ENCODE results near the gene IGF1R. TPM values are rescaled to one million over a fixed set of nuclear protein-coding genes. Genes with fewer than 3 reads are reported as not detected.

The IGF1R gene
- total and polyA plus RNA-seq, 4 donors: 17.6 to 34.8 (median 21.0) TPM

GRCh38 chr15:98853161-98853560 lies 204.8 kb downstream of the IGF1R start:
- H3K36me3 ChIP-seq (ENCODE audit: control insufficient read depth, insufficient read depth, low read length): no peaks in the 10 kb centered on the region
- 1% methylated on average over 8 of the region's 8 CpGs for WGBS (ENCODE audit: insufficient coverage)
- H3K4me1 ChIP-seq (ENCODE audit: control insufficient read depth, insufficient read depth, low read length): peaks cover 44% of the 10 kb centered on the region
- no peaks in the 10 kb centered on the region for H3K27me3 ChIP-seq (ENCODE audit: control insufficient read depth, insufficient read depth, low read length)
- DNase-seq (ENCODE audit: low read depth in 4 of 6, low spot score in 6 of 6): peak; percentile 84 to 98 (median 91)
- peak overlapping the region; percentile 96 for H3K27ac ChIP-seq (ENCODE audit: low read depth, low read length)
- H3K9me3 ChIP-seq (ENCODE audit: control insufficient read depth, insufficient read depth, low read length): no peaks in the 10 kb centered on the region
- H3K4me3 ChIP-seq (ENCODE audit: low read depth, low read length): peak overlapping the region; percentile 69

- Histone ChIP-seq H3K9me3 (ENCODE audit: control insufficient read depth, insufficient read depth, low read length) (no peaks in the 10 kb centered on the region), H3K4me3 (ENCODE audit: low read depth, low read length) (peak overlapping the region; percentile 69), H3K27ac (ENCODE audit: low read depth, low read length) (peak overlapping the region; percentile 96), H3K27me3 (ENCODE audit: control insufficient read depth, insufficient read depth, low read length) (no peaks in the 10 kb centered on the region), H3K4me1 (ENCODE audit: control insufficient read depth, insufficient read depth, low read length) (peaks cover 47% of the 10 kb centered on the region), H3K36me3 (ENCODE audit: control insufficient read depth, insufficient read depth, low read length) (no peaks in the 10 kb centered on the region)
- DNase-seq (ENCODE audit: low read depth in 4 of 6, low spot score in 6 of 6): no peak
- WGBS (ENCODE audit: insufficient coverage): 45% methylated on average over 14 of the region's 18 CpGs
These were observed 205.5 kb downstream of the IGF1R start for GRCh38 chr15:98853617-98854420.

- 71% methylated on average over 6 of the region's 7 CpGs for WGBS (ENCODE audit: insufficient coverage)
- peaks cover 47% of the 10 kb centered on the region for H3K4me1 ChIP-seq (ENCODE audit: control insufficient read depth, insufficient read depth, low read length)
- no peak overlapping the region for H3K27ac ChIP-seq (ENCODE audit: low read depth, low read length)
- no peak for DNase-seq (ENCODE audit: low read depth in 4 of 6, low spot score in 6 of 6)
- no peaks in the 10 kb centered on the region for H3K9me3 ChIP-seq (ENCODE audit: control insufficient read depth, insufficient read depth, low read length)
- H3K4me3 ChIP-seq (ENCODE audit: low read depth, low read length): no peak overlapping the region
- no peaks in the 10 kb centered on the region for H3K27me3 ChIP-seq (ENCODE audit: control insufficient read depth, insufficient read depth, low read length)
- no peaks in the 10 kb centered on the region for H3K36me3 ChIP-seq (ENCODE audit: control insufficient read depth, insufficient read depth, low read length)
These were observed 206.2 kb downstream of the IGF1R start for GRCh38 chr15:98854496-98854895.

GRCh38 chr15:98855067-98855814 lies 206.9 kb downstream of the IGF1R start:
- DNase-seq (ENCODE audit: low read depth in 4 of 6, low spot score in 6 of 6): peak in 1 of 6 donors; percentile 35
- H3K9me3 ChIP-seq (ENCODE audit: control insufficient read depth, insufficient read depth, low read length): no peaks in the 10 kb centered on the region
- H3K4me3 ChIP-seq (ENCODE audit: low read depth, low read length): no peak overlapping the region
- H3K27me3 ChIP-seq (ENCODE audit: control insufficient read depth, insufficient read depth, low read length): no peaks in the 10 kb centered on the region
- H3K36me3 ChIP-seq (ENCODE audit: control insufficient read depth, insufficient read depth, low read length): no peaks in the 10 kb centered on the region
- H3K4me1 ChIP-seq (ENCODE audit: control insufficient read depth, insufficient read depth, low read length): peaks cover 45% of the 10 kb centered on the region
- H3K27ac ChIP-seq (ENCODE audit: low read depth, low read length): no peak overlapping the region
- 80% methylated on average over 5 of the region's 10 CpGs for WGBS (ENCODE audit: insufficient coverage)

GRCh38 chr15:98855815-98856531 lies 207.6 kb downstream of the IGF1R start:
- H3K36me3 ChIP-seq (ENCODE audit: control insufficient read depth, insufficient read depth, low read length): no peaks in the 10 kb centered on the region
- DNase-seq (ENCODE audit: low read depth in 4 of 6, low spot score in 6 of 6): peak in 1 of 6 donors; percentile 66
- no peaks in the 10 kb centered on the region for H3K9me3 ChIP-seq (ENCODE audit: control insufficient read depth, insufficient read depth, low read length)
- H3K27me3 ChIP-seq (ENCODE audit: control insufficient read depth, insufficient read depth, low read length): no peaks in the 10 kb centered on the region
- 42% methylated on average over 9 of the region's 10 CpGs for WGBS (ENCODE audit: insufficient coverage)
- peaks cover 38% of the 10 kb centered on the region for H3K4me1 ChIP-seq (ENCODE audit: control insufficient read depth, insufficient read depth, low read length)
- H3K4me3 ChIP-seq (ENCODE audit: low read depth, low read length): no peak overlapping the region
- no peak overlapping the region for H3K27ac ChIP-seq (ENCODE audit: low read depth, low read length)

- Histone ChIP-seq H3K4me3 (ENCODE audit: low read depth, low read length) (no peak overlapping the region), H3K36me3 (ENCODE audit: control insufficient read depth, insufficient read depth, low read length) (no peaks in the 10 kb centered on the region), H3K27me3 (ENCODE audit: control insufficient read depth, insufficient read depth, low read length) (no peaks in the 10 kb centered on the region), H3K4me1 (ENCODE audit: control insufficient read depth, insufficient read depth, low read length) (peaks cover 33% of the 10 kb centered on the region), H3K9me3 (ENCODE audit: control insufficient read depth, insufficient read depth, low read length) (no peaks in the 10 kb centered on the region), H3K27ac (ENCODE audit: low read depth, low read length) (no peak overlapping the region)
- no peak for DNase-seq (ENCODE audit: low read depth in 4 of 6, low spot score in 6 of 6)
- WGBS (ENCODE audit: insufficient coverage): no CpG with 5 or more reads among the region's 1 CpG
These were observed 208.2 kb downstream of the IGF1R start for GRCh38 chr15:98856532-98856907.

GRCh38 chr15:98858610-98859023 lies 210.3 kb downstream of the IGF1R start:
- Histone ChIP-seq H3K9me3 (ENCODE audit: control insufficient read depth, insufficient read depth, low read length) (no peaks in the 10 kb centered on the region), H3K27me3 (ENCODE audit: control insufficient read depth, insufficient read depth, low read length) (no peaks in the 10 kb centered on the region), H3K36me3 (ENCODE audit: control insufficient read depth, insufficient read depth, low read length) (no peaks in the 10 kb centered on the region), H3K27ac (ENCODE audit: low read depth, low read length) (no peak overlapping the region), H3K4me1 (ENCODE audit: control insufficient read depth, insufficient read depth, low read length) (peaks cover 23% of the 10 kb centered on the region), H3K4me3 (ENCODE audit: low read depth, low read length) (no peak overlapping the region)
- 48% methylated on average over 6 of the region's 9 CpGs for WGBS (ENCODE audit: insufficient coverage)
- no peak for DNase-seq (ENCODE audit: low read depth in 4 of 6, low spot score in 6 of 6)

GRCh38 chr15:98859149-98859548 lies 210.8 kb downstream of the IGF1R start:
- Histone ChIP-seq H3K27me3 (ENCODE audit: control insufficient read depth, insufficient read depth, low read length) (no peaks in the 10 kb centered on the region), H3K9me3 (ENCODE audit: control insufficient read depth, insufficient read depth, low read length) (no peaks in the 10 kb centered on the region), H3K4me1 (ENCODE audit: control insufficient read depth, insufficient read depth, low read length) (peaks cover 18% of the 10 kb centered on the region), H3K4me3 (ENCODE audit: low read depth, low read length) (no peak overlapping the region), H3K36me3 (ENCODE audit: control insufficient read depth, insufficient read depth, low read length) (no peaks in the 10 kb centered on the region), H3K27ac (ENCODE audit: low read depth, low read length) (no peak overlapping the region)
- no CpG with 5 or more reads among the region's 6 CpGs for WGBS (ENCODE audit: insufficient coverage)
- DNase-seq (ENCODE audit: low read depth in 4 of 6, low spot score in 6 of 6): no peak

- Histone ChIP-seq H3K9me3 (ENCODE audit: control insufficient read depth, insufficient read depth, low read length) (no peaks in the 10 kb centered on the region), H3K27ac (ENCODE audit: low read depth, low read length) (no peak overlapping the region), H3K4me1 (ENCODE audit: control insufficient read depth, insufficient read depth, low read length) (peaks cover 12% of the 10 kb centered on the region), H3K27me3 (ENCODE audit: control insufficient read depth, insufficient read depth, low read length) (no peaks in the 10 kb centered on the region), H3K4me3 (ENCODE audit: low read depth, low read length) (no peak overlapping the region), H3K36me3 (ENCODE audit: control insufficient read depth, insufficient read depth, low read length) (no peaks in the 10 kb centered on the region)
- DNase-seq (ENCODE audit: low read depth in 4 of 6, low spot score in 6 of 6): no peak
- 89% methylated on average over 2 of the region's 4 CpGs for WGBS (ENCODE audit: insufficient coverage)
These were observed 212.1 kb downstream of the IGF1R start for GRCh38 chr15:98860281-98861041.
